Measurements from ENCODE around the gene CREM.
"Not testable (repeated sequence)": the region's sequence is repeated elsewhere in the genome, so short reads cannot be mapped to it uniquely, and the experiment has no call there.

CREM gene

GRCh38 chr10:35126530-35127288 is at the start of gene CREM:
TSS of gene CREM (plus strand) at chr10:35126846. CDS start at chr10:35137836, 10,990 bp downstream.
- DNase-seq (ENCODE audit: low read depth in 2 of 2) = peak; percentile 97 to 99
- peak within 1 kb of the TSS; percentile 78 to 84 for H3K4me3 ChIP-seq (replicated peaks in 1 of 2; ENCODE audit: low read depth in 2 of 2, low read length in 2 of 2)
- peak; percentile 79 for TF ChIP-seq CTCF (IDR thresholded peaks at IDR 0.05; ENCODE audit: low read depth, low read length)

GRCh38 chr10:35079265-35079664 is 47.4 kb upstream of the CREM start:
- DNase-seq (ENCODE audit: low read depth in 2 of 2) = peak in 1 of 2 donors; percentile 16
- no peak for TF ChIP-seq CTCF (IDR thresholded peaks at IDR 0.05; ENCODE audit: low read depth, low read length)
- H3K4me3 ChIP-seq (replicated peaks in 1 of 2; ENCODE audit: low read depth in 2 of 2, low read length in 2 of 2) = no peak overlapping the region

GRCh38 chr10:35079763-35080162 is 46.9 kb upstream of the CREM start:
- no peak for TF ChIP-seq CTCF (IDR thresholded peaks at IDR 0.05; ENCODE audit: low read depth, low read length)
- no peak overlapping the region for H3K4me3 ChIP-seq (replicated peaks in 1 of 2; ENCODE audit: low read depth in 2 of 2, low read length in 2 of 2)
- peak; percentile 57 to 89 for DNase-seq (ENCODE audit: low read depth in 2 of 2)

- H3K4me3 ChIP-seq (replicated peaks in 1 of 2; ENCODE audit: low read depth in 2 of 2, low read length in 2 of 2); DNase-seq (ENCODE audit: low read depth in 2 of 2): not testable (repeated sequence)
Observed at GRCh38 chr10:35080261-35080660, 46.4 kb upstream of the CREM start.

- H3K4me3 ChIP-seq (replicated peaks in 1 of 2; ENCODE audit: low read depth in 2 of 2, low read length in 2 of 2) = no peak overlapping the region
- no peak for TF ChIP-seq CTCF (IDR thresholded peaks at IDR 0.05; ENCODE audit: low read depth, low read length)
- no peak for DNase-seq (ENCODE audit: low read depth in 2 of 2)
Observed at GRCh38 chr10:35083242-35083641, 43.4 kb upstream of the CREM start.

- peak; percentile 2 to 27 for DNase-seq (ENCODE audit: low read depth in 2 of 2)
- no peak for TF ChIP-seq CTCF (IDR thresholded peaks at IDR 0.05; ENCODE audit: low read depth, low read length)
- peak overlapping the region; percentile 81 to 88 for H3K4me3 ChIP-seq (replicated peaks in 1 of 2; ENCODE audit: low read depth in 2 of 2, low read length in 2 of 2)
Observed at GRCh38 chr10:35089611-35090161, 37.0 kb upstream of the CREM start.

- DNase-seq (ENCODE audit: low read depth in 2 of 2) = peak; percentile 97 to 98
- TF ChIP-seq CTCF (IDR thresholded peaks at IDR 0.05; ENCODE audit: low read depth, low read length) = no peak
Observed at GRCh38 chr10:35090162-35090954, 36.3 kb upstream of the CREM start, which contains the start of gene CUL2. TSS of gene CUL2 (minus strand) at chr10:35090341. CDS start at chr10:35071317, 19,024 bp downstream.

More at GRCh38 chr10:35090162-35090954, 36.3 kb upstream of the CREM start, which contains the start of gene CUL2:
- H3K4me3 ChIP-seq (replicated peaks in 1 of 2; ENCODE audit: low read depth in 2 of 2, low read length in 2 of 2) = peak within 1 kb of the TSS; percentile 81 to 88

Data from cardiac fibroblast (primary cell).